HCEC 1CT (cell line): ENCODE data around the gene CAND2.

ENCODE experiments used
- DNase-seq: peaks from one replicate; pipeline ENCODE4 v3.0.0-alpha.2; 2017

Gene CAND2

DNA sequence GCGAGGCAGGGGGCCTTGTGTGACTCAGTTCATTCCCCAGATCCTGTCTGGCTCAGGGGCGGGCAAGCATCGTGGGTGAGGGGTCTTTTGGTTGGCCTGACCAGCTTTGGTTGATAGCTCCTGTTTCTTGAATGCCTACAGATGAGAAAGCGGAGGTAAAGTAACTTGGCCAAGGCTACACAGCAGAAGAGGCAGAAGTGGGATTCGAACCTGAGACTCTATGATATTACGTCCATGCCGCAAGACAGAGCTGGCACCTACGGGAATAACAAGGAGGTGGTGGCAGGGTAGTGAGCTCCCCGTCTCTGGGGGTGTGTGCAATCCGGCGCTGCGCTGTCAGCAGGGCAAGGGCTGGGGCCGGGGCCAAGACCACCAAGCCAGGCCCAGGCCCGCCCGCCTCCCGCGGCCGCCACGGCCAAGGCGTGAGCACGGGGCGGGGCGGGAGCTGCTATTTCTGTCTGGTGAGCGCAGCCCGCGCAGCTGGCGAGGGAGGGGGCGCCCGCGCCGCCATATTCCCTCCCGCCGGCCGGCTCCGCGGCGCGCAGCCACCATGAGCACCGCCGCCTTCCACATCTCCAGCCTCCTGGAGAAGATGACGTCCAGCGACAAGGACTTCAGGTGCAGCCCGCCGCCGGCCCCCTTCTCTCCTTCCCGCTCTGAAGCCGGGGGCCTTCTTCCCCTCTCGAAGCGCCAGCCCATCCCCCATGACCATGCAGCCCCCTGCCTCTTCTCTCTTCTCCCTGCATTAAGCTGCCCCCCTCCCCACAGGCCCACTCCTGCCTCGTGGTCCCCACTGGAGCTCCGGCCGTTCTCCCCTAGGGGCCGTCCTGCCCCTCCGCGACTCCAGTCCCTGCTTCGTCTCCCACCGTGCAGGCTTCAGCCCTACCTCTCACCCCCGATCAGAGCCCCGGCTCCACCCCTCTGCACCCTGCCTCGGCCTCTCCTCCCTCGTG is at the start of gene CAND2:
Gene CAND2 (plus strand): TSS at position 510 of the 953 bp plus-strand sequence. CDS start 41 bp downstream, at position 551.
- no peak for DNase-seq

GRCh38 chr3:12748477-12748876 is 48.0 kb upstream of the CAND2 start:
- DNase-seq, result no peak

- DNase-seq, result peak; percentile 73
These were observed 46.3 kb upstream of the CAND2 start for GRCh38 chr3:12750223-12750622.

- DNase-seq, result peak; percentile 39
These were observed 45.8 kb upstream of the CAND2 start for GRCh38 chr3:12750658-12751071.

GRCh38 chr3:12751571-12751970 is 44.9 kb upstream of the CAND2 start:
- no peak for DNase-seq

DNA sequence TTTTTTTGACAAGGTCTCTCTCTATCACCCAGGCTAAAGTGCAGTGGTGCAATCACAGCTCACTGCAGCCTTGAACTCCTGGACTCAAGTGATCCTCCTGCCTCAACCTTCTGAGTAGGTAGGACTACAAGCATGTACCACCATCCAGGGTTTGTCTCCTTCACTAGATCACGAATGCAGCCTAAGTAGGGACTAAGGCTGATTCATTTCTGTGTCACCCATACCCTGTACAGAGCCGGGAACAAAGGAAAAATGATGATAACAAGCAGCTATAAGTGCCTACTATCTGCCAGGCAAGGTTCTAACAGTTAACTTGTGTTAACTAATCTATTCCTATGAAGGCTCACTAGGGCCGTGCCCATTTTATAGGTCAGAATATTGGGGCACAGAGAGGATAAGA is 44.4 kb upstream of the CAND2 start:
- no peak for DNase-seq

- peak; percentile 6 for DNase-seq
These were observed 43.7 kb upstream of the CAND2 start for GRCh38 chr3:12752809-12753208.

- DNase-seq, result no peak
These were observed 43.0 kb upstream of the CAND2 start for GRCh38 chr3:12753275-12754028.

GRCh38 chr3:12754313-12754712 is 42.2 kb upstream of the CAND2 start:
- no peak for DNase-seq

DNA sequence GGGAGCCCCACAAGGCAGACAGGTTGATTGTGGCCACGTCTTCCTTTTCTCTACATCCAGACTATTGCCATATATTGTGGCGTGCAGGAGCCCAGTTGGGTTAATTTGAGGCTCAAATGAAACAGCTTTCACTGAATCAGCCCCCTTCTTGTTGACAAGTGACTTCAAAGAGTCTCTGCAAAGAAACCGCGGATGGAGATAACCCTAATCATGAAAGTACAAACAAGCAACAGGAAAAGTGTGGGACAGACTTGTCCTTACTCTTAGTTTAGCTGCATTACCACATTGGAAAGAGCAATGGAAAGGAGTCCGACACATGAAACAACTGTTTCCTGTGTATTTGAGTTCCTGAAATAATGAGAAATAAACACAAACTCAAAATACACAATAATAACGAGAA is 40.7 kb upstream of the CAND2 start:
- DNase-seq, result no peak

- DNase-seq, result no peak
These were observed 40.3 kb upstream of the CAND2 start for GRCh38 chr3:12756175-12756574.

DNA sequence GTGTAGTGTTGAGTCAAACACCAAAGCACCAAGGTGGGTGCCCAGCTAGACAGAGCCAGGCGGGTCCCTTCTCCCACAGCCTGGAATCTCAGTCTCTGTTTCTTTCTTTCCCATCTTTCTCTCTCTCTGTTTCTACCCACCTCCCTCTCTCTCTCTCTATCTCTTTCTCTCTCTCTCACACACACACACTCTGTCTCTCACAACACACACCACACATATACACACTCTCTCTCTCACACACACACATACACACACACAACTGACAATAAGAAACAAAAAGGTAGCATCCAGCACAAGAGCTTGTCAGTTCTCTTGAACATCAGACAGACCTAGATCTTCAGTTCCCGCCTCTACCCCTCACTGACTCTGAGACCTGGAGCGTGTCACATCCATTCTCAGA is 39.8 kb upstream of the CAND2 start:
- no peak for DNase-seq

GRCh38 chr3:12758025-12758781 is 38.3 kb upstream of the CAND2 start:
- peak; percentile 39 for DNase-seq

- no peak for DNase-seq
These were observed 37.3 kb upstream of the CAND2 start, which contains the start of gene TMEM40 for GRCh38 chr3:12759097-12759679. TMEM40 (minus strand) TSS chr3:12759259; CDS start chr3:12749832, 9,427 bp downstream.

DNA sequence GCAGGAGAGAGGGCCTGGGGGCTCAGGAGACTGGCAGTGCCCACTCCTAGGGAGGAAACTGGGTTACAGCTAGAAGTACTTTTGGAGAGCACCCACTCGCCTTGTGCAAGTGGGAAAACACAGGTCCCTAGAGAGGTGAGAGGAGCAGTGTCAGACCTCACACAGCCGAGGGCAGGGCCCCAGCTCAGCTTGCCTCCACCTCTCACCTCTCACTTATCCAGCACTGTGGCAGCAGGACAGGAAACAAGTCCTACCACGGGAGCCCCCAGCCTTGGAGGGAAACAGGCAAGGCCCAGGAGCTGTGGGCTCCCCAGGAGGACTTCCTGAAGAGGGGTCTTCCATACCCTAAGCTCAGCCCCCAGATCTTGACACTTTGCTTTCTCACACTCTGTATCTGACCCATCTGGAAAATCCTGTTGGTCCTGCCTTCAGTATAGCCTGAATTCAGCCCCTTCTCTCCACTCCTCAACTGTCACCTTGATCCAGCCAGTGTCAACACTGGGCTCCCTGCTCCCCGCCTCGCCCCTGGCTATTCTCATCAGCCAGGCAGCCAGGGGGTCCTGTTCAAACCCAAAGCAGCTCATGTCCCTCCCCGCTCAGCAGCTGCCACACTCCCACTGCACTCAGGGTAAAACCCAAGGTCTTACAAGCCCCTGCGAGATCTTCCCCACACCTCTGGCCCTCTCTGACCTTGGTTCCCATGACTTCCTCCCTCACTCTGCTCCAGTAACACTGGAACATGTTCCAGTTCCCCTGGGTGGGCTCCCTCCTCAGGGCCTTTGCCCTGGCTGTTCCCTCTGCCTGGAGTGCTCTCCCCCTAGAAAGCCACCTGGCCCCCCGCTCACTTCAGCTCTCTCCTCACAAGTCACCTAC is 36.6 kb upstream of the CAND2 start:
- DNase-seq, result no peak

DNA sequence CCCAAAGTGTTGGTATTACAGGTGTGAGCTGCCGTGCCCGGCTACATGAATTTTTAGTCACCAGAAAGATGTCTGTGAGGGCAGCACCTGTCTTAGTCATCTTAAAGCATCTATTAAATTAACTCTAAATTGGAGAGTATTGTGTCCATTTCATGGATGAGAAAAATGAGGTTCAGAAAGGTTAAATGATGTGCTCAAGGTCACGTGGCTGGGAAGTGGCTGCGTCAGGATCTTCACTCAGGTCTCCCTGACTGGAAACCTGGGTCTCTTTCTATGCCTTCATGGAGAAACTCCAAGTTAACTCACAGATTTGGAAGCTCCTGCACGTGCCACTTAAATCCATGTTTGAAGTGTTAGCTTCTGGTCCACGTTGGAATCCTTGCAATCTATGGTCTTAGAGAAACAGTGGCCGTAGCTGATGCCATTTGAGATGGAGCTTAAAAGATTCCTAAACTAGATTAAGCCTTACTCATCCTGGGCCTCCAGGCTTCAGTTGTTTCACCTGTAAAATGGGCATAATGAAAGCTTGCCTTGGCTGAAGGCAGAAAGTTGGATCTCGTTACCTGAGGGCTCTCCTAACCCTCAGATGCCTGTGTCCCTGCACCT is 32.2 kb upstream of the CAND2 start:
- DNase-seq, result no peak

GRCh38 chr3:12766541-12766940 is 29.9 kb upstream of the CAND2 start:
- no peak for DNase-seq

GRCh38 chr3:12768579-12769527 is 27.6 kb upstream of the CAND2 start:
- DNase-seq, result no peak

DNA sequence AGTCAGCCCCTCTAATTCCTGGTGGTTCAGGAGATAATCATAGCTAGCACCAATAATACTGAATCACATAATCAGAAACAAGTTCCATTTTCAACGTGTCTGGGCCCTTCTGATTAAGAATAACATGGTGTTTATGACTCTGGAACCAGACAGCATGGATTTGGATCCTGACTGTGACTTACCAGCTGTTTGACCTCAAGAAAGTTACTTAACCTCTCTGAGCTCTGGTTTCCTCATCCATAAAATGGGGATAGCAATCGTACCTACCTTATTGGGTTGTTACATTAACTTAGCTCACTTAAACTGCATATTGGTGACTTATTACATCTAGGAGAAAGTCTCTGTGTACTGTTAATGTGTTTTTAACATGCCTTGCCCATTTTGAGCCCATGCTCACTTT is 26.7 kb upstream of the CAND2 start:
- no peak for DNase-seq

DNA sequence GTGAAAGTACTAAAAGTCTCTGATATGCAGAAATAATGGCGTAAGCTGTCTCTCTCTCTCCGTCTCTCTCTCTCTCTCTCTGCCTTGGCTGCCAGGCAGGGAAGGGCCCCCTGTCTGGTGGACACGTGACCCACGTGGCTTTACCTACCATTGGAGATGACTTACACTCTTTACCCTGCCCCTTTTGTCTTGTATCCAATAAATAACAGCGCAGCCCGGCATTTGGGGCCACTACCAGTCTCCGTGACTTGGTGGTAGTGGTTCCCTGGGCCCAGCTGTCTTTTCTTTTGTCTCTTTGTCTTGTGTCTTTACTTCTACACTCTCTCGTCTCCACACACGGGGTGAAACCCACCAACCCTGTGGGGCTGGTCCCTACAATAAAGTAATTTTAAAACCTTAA is 25.2 kb upstream of the CAND2 start:
- no peak for DNase-seq
